GM18511 (cell line): ENCODE results near the gene RFC2.

Source experiments
- ATAC-seq: cut with Tn5 transposase; IDR thresholded peaks from one replicate; pipeline ENCODE4 v1.9.1; 2021; ENCODE audit warnings: mild to moderate bottlenecking, moderate library complexity; ENCODE audit not compliant: unreplicated experiment

The RFC2 gene

DNA sequence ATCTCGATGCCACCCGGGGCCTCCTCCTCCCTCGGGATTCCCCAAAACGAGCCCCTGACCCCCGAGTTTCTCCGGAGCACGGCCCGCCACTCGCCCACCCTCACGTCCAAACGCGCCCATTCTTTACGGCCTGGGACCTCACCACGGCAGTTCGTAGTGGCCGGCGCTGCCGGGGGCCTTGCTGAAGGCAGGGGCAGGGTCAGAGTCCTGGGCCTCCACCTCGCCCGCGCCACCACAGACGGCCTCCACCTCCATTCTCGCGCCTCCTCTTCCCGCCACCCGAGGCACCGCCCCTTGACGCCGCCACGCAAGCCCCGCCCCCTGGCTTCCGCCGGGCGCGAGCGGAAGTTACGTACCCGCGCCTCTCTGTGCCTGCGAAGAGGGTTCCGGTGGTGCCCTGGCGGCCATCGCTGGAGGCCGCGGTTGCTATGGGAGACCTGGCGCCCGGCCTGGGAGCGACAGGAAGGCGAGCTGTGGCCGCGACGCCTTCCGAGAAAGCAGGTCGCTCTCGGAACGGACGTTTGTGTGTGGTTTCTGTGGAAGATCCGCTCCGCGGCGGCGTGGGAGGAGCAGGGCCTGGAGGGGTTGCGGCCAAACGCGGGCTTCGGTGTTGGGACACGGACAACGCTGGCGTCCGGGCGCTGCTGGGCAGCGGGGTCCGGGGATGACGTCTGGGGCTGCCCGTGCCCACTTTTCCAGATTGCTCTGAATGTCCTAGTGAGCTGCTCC, at the start of gene RFC2:
TSS of gene RFC2 (minus strand) at position 271 of the 729 bp plus-strand sequence. CDS start at position 255, 16 bp downstream.
- peak; percentile 93 for ATAC-seq

DNA sequence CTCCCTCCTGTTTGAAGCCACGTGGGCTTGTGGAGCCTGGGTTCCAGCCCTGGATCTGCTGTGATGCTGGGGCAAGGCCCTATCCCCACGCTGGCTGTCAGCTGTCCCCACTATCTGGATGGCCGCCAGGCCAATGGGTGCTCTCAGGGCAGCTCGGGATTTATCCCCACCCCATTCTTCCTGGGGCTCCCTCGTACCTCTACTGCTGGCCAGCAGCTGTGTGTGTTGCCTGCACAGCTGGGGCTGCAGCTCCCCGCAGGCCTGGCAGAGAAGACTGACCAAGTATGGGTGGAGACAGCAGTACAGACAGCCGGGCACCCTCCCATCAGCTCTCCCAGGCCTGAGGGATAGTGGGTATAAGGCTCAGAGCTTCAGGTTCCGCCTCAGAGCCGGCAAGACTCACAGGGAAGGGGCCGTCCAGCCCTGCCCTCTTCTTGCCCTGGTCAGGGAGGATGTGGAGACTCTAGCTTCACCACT, 48.6 kb upstream of the RFC2 start:
- ATAC-seq, result no peak

DNA sequence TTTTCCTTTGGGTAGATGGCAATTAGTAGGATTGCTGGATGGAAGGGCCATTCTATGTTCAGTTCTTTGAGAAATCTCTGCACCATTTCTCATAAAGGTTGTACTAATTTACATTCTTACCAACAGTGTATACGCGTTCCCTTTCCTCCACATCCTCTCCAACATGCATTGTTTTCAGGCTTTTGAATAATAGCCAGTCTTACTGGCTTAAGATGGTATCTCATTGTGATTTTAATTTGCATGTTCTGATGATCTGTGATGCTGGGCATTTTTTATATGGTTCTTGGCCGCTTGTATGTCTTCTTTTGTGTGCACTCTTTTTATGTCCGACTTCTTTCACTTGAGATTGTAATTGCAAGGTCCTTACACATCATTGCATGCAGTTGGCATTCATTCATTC, 46.7 kb upstream of the RFC2 start:
- no peak for ATAC-seq

DNA sequence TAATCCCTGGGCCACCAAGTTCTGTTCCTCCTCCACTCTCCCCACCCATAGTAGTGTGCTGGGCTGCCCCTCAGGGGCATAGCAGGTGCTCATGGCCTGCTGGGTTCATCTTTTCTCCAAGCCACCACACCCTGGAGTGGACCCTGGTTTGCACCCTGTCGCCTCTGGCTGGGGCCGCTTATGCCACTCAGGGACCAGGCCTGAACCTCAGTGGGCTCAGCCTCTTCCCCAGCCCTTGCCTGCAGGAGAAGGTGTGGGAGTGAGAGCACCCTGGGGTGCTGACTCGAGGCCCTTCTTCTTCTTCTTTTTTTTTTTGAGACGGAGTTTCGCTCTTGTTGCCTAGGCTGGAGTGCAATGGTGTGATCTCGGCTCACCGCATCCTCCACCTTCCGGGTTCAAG, 45.2 kb upstream of the RFC2 start:
- no peak for ATAC-seq

DNA sequence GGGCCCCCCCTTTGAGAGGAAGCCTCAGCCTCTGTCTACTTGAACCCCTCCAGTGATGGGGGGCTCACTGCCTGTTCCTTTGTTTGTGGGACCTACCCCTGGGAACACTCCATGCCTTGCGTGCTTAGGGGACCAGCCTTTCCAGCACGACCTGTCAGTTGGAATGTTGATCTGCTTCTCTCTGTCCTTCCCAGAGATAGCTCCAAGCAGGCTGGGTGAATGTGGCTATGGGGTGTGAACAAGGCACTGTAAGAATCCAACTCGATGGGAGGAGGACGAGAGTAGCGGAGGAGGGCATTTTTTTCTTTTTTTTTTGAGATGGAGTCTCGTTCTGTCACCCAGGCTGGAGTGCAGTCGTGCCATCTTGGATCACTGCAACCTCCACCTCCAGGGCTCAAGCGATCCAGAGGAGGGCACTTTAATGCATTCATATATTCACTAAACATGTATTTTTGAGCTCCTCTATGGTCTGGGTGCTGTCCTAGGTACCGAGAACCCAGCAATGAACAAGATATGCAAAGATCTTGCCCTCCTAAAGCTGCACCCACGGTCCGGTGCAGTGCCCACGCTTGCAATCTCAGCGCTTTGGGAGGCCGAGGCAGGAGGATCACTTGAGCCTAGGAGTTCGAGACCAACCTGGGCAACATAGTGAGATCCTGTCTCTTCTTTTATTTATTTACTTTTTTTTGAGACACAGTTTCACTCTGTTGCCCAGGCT, 43.5 kb upstream of the RFC2 start:
- ATAC-seq, result no peak

DNA sequence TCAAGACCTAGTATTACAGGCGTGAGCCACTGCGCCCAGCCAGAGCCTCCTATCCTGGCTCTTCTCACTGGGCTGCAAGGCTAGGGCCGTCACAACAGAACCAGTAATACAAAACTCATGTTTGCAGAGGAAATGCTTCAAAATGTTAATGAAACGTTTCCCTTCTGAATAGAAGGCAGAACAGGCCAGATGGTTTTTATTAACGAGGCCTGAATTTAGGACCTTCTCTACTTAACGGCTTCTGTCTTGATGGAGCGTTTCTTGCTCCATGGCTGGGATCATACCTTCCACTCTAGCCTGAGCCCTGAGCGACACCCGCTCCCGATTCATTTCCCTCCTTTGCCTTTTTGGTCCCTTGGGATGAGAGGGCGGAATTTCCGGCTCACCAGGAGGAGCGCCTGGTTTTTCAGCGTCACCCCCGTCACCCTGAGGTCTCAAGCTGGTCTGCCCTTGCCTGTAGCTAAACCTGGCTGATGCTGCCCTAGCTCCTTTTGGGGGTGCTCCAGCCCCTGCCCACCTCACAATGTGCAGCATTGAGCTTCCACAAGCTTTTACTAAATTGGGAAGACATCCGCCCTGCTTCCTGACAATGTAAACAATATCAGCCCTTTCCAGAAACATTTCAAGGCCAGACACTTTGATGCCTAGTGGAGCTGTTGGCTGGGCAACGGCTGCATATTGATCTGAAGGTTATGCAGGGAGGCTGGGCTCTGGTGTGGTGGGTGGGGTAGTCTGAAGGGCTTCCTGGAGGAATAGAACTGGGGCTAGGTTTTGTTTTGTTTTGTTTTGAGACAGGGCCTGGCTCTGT, 40.2 kb upstream of the RFC2 start:
- no peak for ATAC-seq

DNA sequence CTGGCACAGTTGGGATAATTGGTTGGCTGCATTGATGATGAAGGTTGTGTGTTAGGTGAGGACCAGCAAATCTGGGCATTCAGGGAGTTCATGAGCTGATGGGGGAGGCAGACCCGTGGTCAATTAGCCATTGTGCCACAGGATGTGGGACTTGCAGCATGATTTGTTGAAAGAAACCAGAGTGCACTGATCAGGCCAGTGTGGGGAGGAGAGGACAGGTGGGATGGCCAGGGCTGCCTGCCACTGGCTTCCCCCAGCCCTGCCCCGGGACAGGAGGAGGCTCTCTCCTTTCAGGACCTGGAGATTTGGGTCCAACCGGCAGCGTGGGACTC, 39.3 kb upstream of the RFC2 start:
- ATAC-seq, result no peak

DNA sequence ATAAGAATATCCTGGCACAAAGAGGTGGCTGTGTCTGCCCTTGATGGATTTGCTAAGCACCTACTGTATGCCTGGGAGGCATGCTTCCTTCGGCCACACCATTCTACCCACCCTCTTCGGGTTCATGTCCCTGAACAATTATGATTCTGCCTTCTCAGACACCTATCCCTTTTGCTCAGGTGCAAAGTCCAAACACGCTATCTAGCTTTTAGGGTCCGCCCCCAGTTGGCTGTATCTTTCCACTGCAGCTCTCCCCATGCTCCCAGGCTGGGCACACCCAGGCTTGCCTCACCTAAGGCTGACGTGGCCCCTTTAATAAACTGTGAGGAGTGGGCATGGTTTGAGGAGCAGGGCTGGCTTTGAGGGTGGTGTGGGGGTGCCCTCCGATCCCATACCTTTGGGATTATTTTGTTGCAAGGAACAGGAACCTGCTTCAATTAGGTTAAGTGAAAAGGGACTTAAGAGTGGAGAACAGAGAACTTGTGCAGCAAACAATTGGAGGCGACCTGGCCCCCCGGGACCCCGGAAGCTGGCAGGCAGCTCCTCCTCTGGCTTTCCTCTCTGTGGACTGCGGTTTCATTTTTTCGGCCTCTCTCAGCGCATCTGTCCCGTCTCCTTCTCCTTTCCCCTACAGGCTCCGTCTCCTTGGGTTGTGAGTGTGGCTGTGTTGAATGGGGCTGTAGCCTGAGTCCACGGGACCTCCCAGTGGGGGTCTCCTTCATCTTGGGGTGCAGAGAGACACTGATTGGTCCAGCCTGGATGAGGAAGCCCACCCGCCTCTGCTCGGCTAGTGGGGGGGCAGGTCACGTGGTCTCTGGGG, 38.8 kb upstream of the RFC2 start:
- ATAC-seq, result no peak

DNA sequence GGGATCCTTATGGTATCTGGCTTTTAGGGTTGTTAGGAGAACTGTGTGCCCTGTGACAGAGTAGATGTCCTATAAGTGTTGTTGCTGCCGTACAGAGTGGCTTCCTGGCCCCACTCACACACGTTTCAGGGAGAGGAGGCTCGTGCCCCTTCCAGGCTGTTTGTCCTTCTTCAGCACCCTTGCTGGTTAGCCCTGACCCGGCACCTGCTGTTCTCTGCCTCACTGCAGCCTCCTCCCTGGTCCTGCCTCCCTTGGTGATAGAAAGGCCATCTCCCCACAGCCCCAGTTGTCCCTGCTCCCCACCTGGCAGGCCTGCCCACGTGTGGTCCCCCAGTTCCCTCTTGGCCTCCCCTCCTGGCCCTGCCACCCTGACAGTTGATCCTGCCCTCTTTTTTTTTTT, 37.3 kb upstream of the RFC2 start:
- ATAC-seq, result no peak

DNA sequence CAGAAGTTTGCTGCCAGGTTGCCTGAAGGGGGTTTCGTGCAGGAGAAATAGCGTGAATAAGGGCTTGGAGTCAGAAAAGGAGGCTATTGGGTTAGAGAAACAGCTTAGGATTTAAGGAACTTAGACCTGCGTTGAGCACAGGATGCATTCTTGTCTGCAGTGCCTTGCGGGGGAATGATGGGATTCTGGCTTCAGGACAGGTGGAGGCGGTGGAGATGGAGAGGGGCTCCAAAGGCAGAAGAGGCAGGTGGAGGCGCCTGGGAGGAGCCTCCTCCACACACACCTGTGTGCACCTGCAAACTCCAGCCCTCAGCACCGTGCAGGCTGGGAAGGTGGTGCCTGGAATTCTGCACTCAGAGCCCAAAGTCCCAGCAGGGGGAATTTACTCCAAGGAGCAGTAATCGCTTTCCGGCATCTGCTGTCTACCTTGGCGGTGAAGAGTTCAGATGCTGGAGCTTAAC, 36.8 kb upstream of the RFC2 start:
- no peak for ATAC-seq

DNA sequence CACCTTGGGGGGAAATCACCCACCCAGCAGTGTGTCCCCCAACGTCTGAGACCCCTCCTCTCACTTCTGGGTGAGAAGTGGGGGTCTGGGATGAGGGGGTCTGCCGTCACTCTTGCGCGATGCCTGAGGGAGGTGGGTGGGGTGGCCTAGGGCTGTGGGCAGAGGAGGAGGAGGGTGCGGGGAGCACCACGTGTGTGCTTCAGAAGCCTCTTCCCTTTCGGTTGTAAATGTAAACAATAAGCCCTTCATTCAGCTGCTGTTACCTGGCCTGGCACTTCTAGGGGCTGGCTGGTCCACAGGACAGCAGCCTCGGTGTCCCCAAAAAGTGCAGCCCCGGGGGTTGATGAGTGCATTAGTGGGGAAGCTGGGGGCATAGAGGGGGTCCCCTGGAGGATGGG, 36.4 kb upstream of the RFC2 start:
- no peak for ATAC-seq

DNA sequence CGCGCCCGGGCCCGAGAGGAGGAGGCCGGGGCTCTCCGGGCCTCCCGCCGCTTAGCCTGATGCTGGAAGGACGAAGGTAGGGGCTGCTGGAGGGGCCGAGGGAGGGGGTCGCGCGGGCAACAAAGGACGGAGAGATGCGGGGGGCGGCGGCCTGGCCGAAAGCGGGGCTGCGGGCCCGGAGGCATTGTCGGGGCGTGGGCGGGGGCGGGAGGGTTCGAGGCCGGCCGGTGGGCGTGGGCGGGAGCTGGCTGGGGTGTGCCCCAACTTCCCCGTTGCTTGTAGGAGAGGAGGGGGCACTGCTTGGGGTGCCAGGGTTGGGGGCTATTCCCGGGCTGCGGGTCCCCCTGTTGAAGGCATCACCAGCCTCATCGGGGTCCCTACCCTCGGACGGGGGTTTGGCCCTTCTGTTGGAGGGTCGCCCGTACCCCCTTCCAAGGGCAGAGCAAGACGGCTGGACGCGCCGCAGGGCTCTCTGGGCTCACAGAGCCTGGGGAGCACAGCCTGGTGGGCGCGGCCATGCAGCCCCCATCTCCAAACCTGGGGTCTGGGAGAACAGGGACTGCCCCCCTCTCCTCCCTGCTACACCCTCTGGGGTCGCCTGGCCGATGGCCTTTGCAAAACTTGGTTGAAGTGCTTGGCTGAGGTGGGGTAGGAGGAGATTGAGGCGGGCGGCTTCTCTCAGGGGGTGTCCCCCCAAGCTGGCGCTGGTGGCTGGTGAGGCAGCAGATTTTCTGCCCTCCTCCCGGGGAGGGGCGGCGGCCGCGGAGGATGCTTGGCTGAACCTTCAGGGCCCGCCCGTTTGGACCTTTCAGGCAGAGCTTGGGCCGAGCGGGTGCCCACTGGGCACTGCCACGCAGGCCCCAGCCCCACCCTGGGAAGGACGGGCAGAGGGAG, 35.7 kb upstream of the RFC2 start:
- ATAC-seq, result no peak

DNA sequence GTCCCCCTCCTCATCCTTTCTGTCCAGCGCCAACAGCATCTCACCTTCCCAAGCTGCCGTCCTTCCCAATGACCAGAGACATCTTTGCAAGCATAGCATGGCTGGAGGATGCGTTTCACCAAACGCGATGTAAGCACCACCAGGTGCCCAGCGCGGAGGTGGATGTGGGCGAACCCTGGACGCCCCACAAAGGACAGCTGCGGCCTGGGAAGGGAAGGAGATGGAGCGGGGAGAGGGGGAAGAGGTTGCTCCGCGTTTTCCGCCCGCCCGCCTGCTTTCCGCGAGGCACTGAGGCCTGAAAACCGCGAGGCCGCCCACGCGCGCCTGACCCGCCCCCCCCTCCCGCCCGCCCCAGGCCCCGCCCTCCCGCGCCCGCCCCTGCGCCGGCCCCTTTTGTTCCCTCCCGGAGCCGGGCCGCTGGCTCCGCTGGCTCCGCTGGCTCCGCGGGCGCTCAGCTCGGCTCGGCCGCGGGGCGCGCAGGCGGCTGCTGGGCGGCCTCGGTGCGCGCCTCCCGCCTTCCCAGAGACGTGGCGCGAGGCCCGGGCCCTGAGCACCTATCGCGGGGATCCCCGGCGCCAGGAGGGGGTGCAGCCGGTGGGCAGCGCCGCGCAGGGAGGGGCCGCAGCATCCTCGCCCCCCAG, 34.9 kb upstream of the RFC2 start, which contains the start of gene CLIP2:
TSS of gene CLIP2 (plus strand) at position 390 of the 641 bp plus-strand sequence. CDS start 28,140 bp downstream, outside the sequence.
- peak; percentile 52 for ATAC-seq

DNA sequence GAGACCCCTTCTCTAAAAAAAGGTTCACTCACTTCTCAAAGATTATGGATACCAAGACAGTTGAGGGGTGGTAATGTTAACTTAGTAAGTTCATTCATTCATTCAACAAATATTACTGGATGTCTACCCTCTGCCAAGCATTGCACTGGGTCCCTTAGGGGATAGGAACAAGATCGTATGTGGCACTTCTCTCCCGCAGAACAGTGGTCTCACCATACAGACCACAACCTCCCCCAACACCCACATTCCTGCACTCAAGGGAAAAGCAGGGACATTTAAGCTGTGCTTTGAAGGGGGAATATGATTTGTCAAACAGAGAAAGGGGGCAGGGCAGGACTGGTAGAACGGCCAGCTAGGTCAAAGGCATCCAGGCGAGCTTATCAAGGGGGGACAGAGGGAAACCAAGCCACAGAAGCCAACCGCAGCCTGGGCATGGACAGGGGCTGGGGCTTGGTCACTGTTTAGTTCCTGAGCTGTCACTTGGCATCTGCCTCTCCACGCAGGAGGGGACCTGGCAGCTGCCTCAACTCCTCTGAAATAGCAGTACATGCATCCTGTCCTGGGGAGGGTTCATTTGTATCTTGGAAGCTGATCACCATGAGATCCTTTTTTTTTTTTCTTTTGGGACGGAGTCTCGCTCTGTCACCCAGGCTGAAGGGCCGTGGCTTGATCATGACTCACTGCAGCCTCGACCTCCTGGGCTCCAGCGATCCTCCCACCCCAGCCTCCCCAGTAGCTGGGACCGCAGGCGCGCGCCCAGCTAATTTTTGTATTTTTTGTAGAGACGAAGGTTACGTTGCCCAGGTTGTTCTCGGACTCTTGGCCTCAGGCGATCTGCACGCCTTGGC, 34.1 kb upstream of the RFC2 start:
- ATAC-seq, result no peak

DNA sequence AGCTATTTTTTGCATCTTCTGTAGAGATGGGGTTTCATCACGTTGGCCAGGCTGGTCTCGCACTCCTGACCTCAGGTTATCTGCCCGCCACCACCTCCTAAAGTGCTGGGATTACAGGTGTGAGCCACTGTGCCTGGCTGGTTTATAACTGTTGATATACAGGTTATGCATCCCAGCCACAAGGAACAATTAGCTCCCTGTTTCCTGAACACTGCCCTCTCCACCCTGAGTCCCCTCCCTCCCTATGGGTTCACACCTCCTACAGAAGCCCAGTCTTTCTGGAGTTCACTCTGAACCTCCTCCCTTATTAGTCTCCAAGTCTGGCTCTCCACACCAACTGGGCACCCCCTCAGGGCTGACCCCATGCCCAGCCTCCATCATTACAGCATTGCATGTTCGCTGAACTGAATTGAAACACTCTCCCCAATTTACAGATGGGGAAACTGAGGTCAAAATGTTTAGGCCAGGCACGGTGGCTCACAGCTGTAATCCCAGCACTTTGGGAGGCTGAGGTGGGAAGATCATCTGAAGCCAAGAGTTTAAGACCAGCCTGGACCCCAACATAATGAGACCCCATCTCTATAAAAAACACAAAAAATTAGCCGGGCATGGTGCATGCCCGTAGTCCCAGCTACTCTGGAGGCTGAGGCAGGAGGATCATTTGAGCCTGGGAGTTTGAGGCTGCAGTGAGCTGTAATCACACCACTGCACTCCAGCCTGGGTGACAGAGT, 33.3 kb upstream of the RFC2 start:
- no peak for ATAC-seq

DNA sequence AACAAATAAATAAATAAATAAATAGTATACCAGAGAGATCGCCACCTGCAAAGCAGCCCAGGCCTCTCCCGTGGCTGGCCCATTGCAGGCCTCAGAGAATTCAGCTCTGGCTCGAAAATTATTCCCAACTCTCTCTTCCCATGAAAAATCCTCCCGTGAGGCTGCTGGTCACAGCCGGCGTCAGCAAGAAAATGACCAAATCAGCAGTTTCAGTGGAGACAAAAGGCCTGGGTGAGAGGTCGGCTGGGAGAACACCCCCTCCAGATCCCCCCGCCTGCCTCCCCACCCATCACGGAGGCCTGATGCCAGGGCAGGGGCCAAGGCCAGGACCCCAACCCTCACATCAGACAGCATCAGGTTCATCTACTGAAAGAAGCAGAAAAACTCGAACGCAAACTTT, 31.9 kb upstream of the RFC2 start:
- ATAC-seq, result no peak

DNA sequence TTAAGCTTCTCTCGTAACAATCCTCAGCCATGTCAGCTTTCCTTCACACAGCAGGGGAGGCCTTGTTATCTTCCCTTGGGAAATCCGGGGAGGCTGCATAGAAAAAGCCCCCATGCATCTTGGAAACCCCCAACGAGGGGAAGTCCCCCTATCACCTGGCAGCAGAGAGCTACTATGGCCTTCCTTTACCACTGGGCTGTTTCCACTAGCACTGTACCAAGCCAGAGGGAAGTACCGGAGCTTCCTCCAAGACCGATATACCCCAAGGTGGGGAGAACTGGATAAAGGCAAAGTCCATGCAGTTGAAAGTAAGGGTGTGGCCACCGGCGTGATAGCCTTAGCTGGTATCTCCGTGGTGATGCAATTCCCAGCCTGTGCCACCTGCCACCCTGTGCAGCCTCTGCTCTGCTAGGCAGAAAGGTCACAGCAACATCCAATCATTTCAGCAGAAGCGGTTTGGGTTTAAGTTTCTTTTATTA, 30.6 kb upstream of the RFC2 start:
- peak; percentile 53 for ATAC-seq
